Activated naive CD4-positive, alpha-beta T cell treated with anti-CD3 and anti-CD28 coated beads, Interleukin-2, amount 10 ng/mL, durations not matched to agents 7 days and 5 days (primary cell): Measurements from ENCODE around the gene UBXN11.
"Not testable (repeated sequence)": the region's sequence is repeated elsewhere in the genome, so short reads cannot be mapped to it uniquely, and the experiment has no call there.

Experiments
- CTCF ChIA-PET: fragments of 350-600 bp; sonication (Branson Sonifier 250); formaldehyde crosslinking; loops from one replicate; lab custom pipeline; 2021; ENCODE audit warnings: antibody characterized with exemption; lab: Charles Lee
- DNase-seq: peaks from one replicate; pipeline ENCODE4 v3.0.0-alpha.2; 2020
- H3K27ac Mint-ChIP-seq: one replicate; pipeline ENCODE4 v1.8.0; 2021; ENCODE audit warnings: mild to moderate bottlenecking, moderate library complexity, mixed read lengths
- H3K27me3 Mint-ChIP-seq: one replicate; pipeline ENCODE4 v1.8.0; 2021; ENCODE audit warnings: mild to moderate bottlenecking, mixed read lengths
- H3K36me3 Mint-ChIP-seq: one replicate; pipeline ENCODE4 v1.8.0; 2021; ENCODE audit warnings: mixed read lengths
- H3K4me1 Mint-ChIP-seq: one replicate; pipeline ENCODE4 v1.8.0; 2021; ENCODE audit warnings: mixed read lengths
- H3K4me3 Mint-ChIP-seq: one replicate; pipeline ENCODE4 v1.8.0; 2021; ENCODE audit warnings: mild to moderate bottlenecking, moderate library complexity, mixed read lengths
- H3K9me3 Mint-ChIP-seq: one replicate; pipeline ENCODE4 v1.8.0; 2021; ENCODE audit warnings: mixed read lengths

Gene UBXN11

GRCh38 chr1:26307966-26308899 lies 1.8 kb upstream of the UBXN11 start:
- H3K36me3 Mint-ChIP-seq, H3K9me3 Mint-ChIP-seq, H3K27me3 Mint-ChIP-seq: not testable (repeated sequence)
- peak overlapping the region; percentile 99 for H3K27ac Mint-ChIP-seq
- CTCF ChIA-PET, result interaction anchor here (1.0 to 9.1 kb wide), 7 partner anchors 9 to 108 kb away, joined by 3 to 119 read pairs (median 4); partner anchors contain the start of genes CD52 and SH3BGRL3
- peak overlapping the region; percentile 95 for H3K4me3 Mint-ChIP-seq
- peak; percentile 40 for DNase-seq
- H3K4me1 Mint-ChIP-seq, result peaks cover 66% of the 10 kb centered on the region

DNA sequence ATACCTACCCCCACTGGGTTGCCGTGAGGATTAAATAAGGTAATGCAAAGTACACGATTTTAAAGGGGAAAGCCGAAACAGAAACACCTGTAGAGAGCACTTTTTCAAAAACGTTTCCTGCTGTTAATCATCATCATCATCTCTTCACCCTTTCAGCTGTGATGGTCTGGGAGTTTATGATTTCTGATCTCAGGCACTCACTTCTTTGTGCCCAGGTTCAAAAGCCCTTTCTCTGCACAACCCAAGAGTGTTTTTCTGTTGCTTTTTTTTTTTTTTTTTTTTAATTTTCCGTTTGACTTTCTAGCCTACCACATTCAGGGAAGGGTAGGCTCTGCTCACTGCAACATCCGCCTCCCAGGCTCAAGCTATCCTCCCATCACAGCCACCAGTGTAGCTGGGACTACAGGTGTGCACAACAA lies 936 bp upstream of the UBXN11 start:
- CTCF ChIA-PET, result interaction anchor here (1.0 to 9.1 kb wide), 7 partner anchors 10 to 109 kb away, joined by 3 to 119 read pairs (median 4); partner anchors contain the start of genes CD52 and SH3BGRL3
- peak; percentile 73 for DNase-seq
- H3K9me3 Mint-ChIP-seq, result no peaks in the 10 kb centered on the region
- peak overlapping the region; percentile 95 for H3K4me3 Mint-ChIP-seq
- H3K27me3 Mint-ChIP-seq, result no peaks in the 10 kb centered on the region
- H3K27ac Mint-ChIP-seq, result peak overlapping the region; percentile 99
- peaks cover 3% of the 10 kb centered on the region for H3K36me3 Mint-ChIP-seq
- peaks cover 62% of the 10 kb centered on the region for H3K4me1 Mint-ChIP-seq

DNA sequence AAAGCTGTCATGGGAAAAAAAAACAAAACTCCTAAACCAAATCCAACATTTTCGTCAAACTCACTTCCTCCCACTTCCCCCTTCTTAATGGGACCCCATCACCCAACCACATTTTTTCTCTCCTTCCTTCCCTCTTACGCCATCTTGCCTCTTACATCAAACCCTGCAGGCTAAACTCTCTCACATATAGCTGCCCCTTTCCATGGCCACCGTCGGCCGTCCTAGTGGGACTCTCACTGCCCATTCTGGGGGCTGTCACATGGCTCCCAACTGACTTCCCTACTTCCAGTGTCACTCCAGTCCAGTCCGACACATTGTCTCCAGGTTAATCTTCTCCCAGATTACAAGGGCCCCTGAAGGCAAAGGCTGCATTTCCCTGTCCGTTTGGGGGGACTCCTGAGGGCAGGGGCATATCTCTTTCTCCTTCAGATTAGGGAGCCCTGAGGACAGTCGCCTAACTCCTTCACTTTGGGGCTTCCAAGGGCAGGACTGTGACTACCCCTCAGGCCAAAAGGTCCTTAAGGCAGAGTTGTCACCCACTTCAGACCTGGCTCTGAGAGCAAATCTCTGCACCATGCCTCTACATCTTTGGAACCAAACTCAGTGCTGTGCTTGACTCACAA lies 658 bp downstream of the UBXN11 start:
- peaks cover 3% of the 10 kb centered on the region for H3K36me3 Mint-ChIP-seq
- peaks cover 57% of the 10 kb centered on the region for H3K4me1 Mint-ChIP-seq
- CTCF ChIA-PET, result interaction anchor here (2.7 to 9.1 kb wide), 2 partner anchors 15 to 18 kb away, joined by 13 to 119 read pairs; no protein-coding TSS in a partner anchor

GRCh38 chr1:26302733-26303405 lies 3.6 kb downstream of the UBXN11 start:
- Mint-ChIP-seq H3K27ac (no peak overlapping the region), H3K27me3 (no peaks in the 10 kb centered on the region), H3K4me3 (no peak overlapping the region), H3K36me3 (peaks cover 8% of the 10 kb centered on the region), H3K9me3 (no peaks in the 10 kb centered on the region), H3K4me1 (peaks cover 46% of the 10 kb centered on the region)
- CTCF ChIA-PET, result interaction anchor here (0.9 to 9.1 kb wide), 3 partner anchors 12 to 18 kb away, joined by 3 to 119 read pairs (median 3); no protein-coding TSS in a partner anchor
- no peak for DNase-seq

More for the DNA sequence above, 658 bp downstream of the UBXN11 start:
- Mint-ChIP-seq H3K27ac (peak overlapping the region; percentile 99), H3K9me3 (no peaks in the 10 kb centered on the region), H3K27me3 (no peaks in the 10 kb centered on the region), H3K4me3 (peak overlapping the region; percentile 95)
- no peak for DNase-seq

GRCh38 chr1:26300578-26301275 lies 5.7 kb downstream of the UBXN11 start:
- H3K27ac Mint-ChIP-seq, result peak overlapping the region; percentile 38
- H3K36me3 Mint-ChIP-seq, result peaks cover 10% of the 10 kb centered on the region
- DNase-seq, result no peak
- no peaks in the 10 kb centered on the region for H3K9me3 Mint-ChIP-seq
- peaks cover 27% of the 10 kb centered on the region for H3K4me1 Mint-ChIP-seq
- no peak overlapping the region for H3K4me3 Mint-ChIP-seq
- H3K27me3 Mint-ChIP-seq, result no peaks in the 10 kb centered on the region
- CTCF ChIA-PET, result interaction anchor here (2.2 kb wide), 1 partner anchor 12 kb away, joined by 9 read pairs; no protein-coding TSS in a partner anchor

DNA sequence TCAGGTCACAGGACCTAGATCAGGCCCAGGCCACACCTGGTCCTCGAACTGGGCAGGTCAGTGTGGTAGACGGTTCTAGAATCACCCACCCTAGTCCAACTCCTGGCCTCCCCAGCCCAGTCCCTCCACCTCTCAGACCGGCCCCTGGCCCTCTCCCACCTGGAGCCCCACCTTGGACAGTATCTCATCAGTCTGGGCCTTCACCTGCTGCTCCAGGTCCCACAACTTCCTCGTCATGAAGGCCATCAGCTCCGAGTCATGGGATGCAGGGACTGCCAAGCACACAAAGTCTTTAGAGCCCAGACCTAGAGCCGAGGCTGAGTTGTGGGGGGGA lies 8.7 kb downstream of the UBXN11 start:
- H3K27me3 Mint-ChIP-seq, result no peaks in the 10 kb centered on the region
- H3K36me3 Mint-ChIP-seq, result peaks cover 23% of the 10 kb centered on the region
- no peaks in the 10 kb centered on the region for H3K9me3 Mint-ChIP-seq
- peaks cover 12% of the 10 kb centered on the region for H3K4me1 Mint-ChIP-seq
- DNase-seq, result no peak
- CTCF ChIA-PET, result no interaction called here
- H3K4me3 Mint-ChIP-seq, result no peak overlapping the region
- H3K27ac Mint-ChIP-seq, result no peak overlapping the region

DNA sequence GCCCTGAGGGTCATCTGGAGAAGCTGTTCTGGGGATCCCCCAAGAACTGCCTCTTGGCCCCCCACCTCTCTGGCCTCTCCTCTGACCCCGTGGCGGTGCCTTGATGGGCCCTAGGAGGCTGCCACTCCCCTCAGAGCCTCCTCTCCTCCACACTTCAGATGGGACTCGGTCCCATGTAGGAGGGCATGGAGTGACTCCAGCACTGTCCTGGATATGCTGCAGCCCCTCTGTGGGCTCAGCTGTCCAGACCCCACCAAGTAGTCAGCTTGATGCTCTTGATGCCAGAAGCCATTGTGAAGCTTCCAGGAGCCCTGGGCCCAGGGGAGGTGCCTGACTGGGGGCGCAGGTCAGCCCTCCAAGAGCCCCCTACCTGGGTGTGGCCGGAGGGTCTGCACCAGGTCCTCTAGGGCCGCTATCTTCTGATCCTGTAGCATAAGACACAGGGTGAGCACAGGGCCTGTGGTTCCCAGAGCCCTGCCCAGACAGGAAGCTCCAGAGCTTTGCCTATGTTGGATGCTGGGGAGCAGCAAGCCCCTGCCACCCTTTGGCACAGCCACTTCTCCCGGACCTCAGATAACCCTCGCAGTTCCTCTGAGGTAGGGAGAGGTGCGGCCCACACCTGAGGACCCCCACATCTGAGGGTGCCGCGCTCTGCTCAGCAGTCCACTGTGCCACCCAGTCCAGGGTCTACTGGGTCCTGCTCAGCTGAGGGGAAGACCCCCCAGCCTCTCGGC lies 9.2 kb downstream of the UBXN11 start:
- Mint-ChIP-seq H3K9me3 (no peaks in the 10 kb centered on the region), H3K4me1 (peaks cover 13% of the 10 kb centered on the region), H3K4me3 (no peak overlapping the region), H3K27ac (no peak overlapping the region), H3K36me3 (peaks cover 23% of the 10 kb centered on the region), H3K27me3 (no peaks in the 10 kb centered on the region)
- no peak for DNase-seq
- CTCF ChIA-PET, result interaction anchor here (1.0 kb wide), 1 partner anchor 22 kb away, joined by 3 read pairs; no protein-coding TSS in a partner anchor

GRCh38 chr1:26296340-26297056 lies 9.9 kb downstream of the UBXN11 start:
- no peaks in the 10 kb centered on the region for H3K27me3 Mint-ChIP-seq
- CTCF ChIA-PET, result interaction anchor here (1.0 kb wide), 1 partner anchor 21 kb away, joined by 3 read pairs; no protein-coding TSS in a partner anchor
- DNase-seq, result no peak
- no peaks in the 10 kb centered on the region for H3K9me3 Mint-ChIP-seq
- H3K36me3 Mint-ChIP-seq, result peaks cover 28% of the 10 kb centered on the region
- no peak overlapping the region for H3K27ac Mint-ChIP-seq
- H3K4me3 Mint-ChIP-seq, result no peak overlapping the region
- peaks cover 20% of the 10 kb centered on the region for H3K4me1 Mint-ChIP-seq

- H3K36me3 Mint-ChIP-seq, result peaks cover 28% of the 10 kb centered on the region
- CTCF ChIA-PET, result interaction anchor here (1.0 kb wide), 1 partner anchor 20 kb away, joined by 3 read pairs; no protein-coding TSS in a partner anchor
- no peaks in the 10 kb centered on the region for H3K9me3 Mint-ChIP-seq
- H3K4me3 Mint-ChIP-seq, result no peak overlapping the region
- H3K27me3 Mint-ChIP-seq, result no peaks in the 10 kb centered on the region
- no peak for DNase-seq
- peaks cover 25% of the 10 kb centered on the region for H3K4me1 Mint-ChIP-seq
- H3K27ac Mint-ChIP-seq, result peak overlapping the region; percentile 4
These were observed 11.0 kb downstream of the UBXN11 start for GRCh38 chr1:26295194-26296138.

DNA sequence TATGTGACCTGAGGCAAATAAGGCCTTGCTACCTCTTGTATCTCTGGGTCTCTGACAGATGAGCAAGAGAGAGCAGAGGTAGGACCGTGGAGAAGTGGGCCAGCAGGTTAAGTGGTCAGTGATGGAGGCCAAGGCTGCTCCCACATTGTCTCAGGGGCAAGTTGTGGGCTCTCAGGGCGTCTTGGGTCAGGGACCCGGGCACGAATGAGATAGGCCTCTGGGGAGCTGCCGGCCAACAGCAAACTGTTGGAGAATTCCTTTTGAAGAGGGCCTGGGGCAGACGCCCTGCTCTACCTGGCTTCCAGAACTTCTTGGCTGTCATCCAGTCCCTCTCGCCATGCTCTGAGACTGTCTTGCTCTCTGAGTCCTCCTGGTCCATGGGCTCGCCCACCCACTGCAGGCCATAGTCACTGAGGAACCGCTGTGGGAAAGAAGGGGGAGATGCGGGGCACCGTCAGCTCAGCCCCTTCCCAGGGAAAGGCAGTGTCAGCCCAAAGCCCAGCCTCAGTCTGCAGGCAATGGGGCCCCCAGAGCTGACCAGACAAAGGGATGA lies 12.4 kb downstream of the UBXN11 start:
- no peak for DNase-seq
- no peak overlapping the region for H3K27ac Mint-ChIP-seq

GRCh38 chr1:26292735-26293134 lies 13.7 kb downstream of the UBXN11 start:
- CTCF ChIA-PET, result interaction anchor here (0.6 to 0.9 kb wide), 2 partner anchors 8 to 24 kb away, joined by 3 read pairs; no protein-coding TSS in a partner anchor
- H3K27me3 Mint-ChIP-seq, DNase-seq, H3K9me3 Mint-ChIP-seq, H3K4me3 Mint-ChIP-seq: not testable (repeated sequence)
- peaks cover 29% of the 10 kb centered on the region for H3K36me3 Mint-ChIP-seq
- peaks cover 48% of the 10 kb centered on the region for H3K4me1 Mint-ChIP-seq
- H3K27ac Mint-ChIP-seq, result peak overlapping the region; percentile 55

More for the DNA sequence above, 12.4 kb downstream of the UBXN11 start:
- Mint-ChIP-seq H3K9me3 (no peaks in the 10 kb centered on the region), H3K4me3 (no peak overlapping the region), H3K36me3 (peaks cover 27% of the 10 kb centered on the region), H3K4me1 (peaks cover 35% of the 10 kb centered on the region), H3K27me3 (no peaks in the 10 kb centered on the region)
- CTCF ChIA-PET, result no interaction called here
